MM.1S (cell line): Measurements from ENCODE around the gene DDX27.
"Not testable (repeated sequence)": the region's sequence is repeated elsewhere in the genome, so short reads cannot be mapped to it uniquely, and the experiment has no call there.

ENCODE experiments used
- DNase-seq: peaks from one replicate; pipeline ENCODE4 v3.0.0-alpha.2; 2015
- H2AFZ ChIP-seq: fragments of 300-600 bp; sonication (generic); 2 replicates; pipeline ENCODE4 v1.6.0; 2016; ENCODE audit warnings: antibody characterized with exemption, low read length
- H3F3A ChIP-seq: fragments of 300-600 bp; sonication (generic); 2 replicates; pipeline ENCODE4 v1.6.1; 2016; ENCODE audit warnings: mild to moderate bottlenecking, antibody characterized with exemption, low read length, moderate library complexity, mixed read lengths; ENCODE audit not compliant: insufficient read depth
- H3K27ac ChIP-seq: fragments of 300-600 bp; sonication (generic); 2 replicates; pipeline ENCODE4 v1.5.1; 2016; ENCODE audit warnings: mild to moderate bottlenecking, low read length
- H3K27me3 ChIP-seq: fragments of 300-600 bp; sonication (generic); replicated peaks from 2 replicates; pipeline ENCODE4 v1.6.0; 2016; ENCODE audit warnings: low read length; ENCODE audit not compliant: insufficient read depth
- H3K36me3 ChIP-seq: fragments of 300-600 bp; sonication (generic); replicated peaks from 2 replicates; pipeline ENCODE4 v1.6.1; 2016; ENCODE audit warnings: mild to moderate bottlenecking, low read length, mixed read lengths; ENCODE audit not compliant: insufficient read depth
- H3K4me1 ChIP-seq: fragments of 300-600 bp; sonication (generic); 2 replicates; pipeline ENCODE4 v1.6.1; 2016; ENCODE audit warnings: low read length, mixed read lengths
- H3K4me2 ChIP-seq: fragments of 300-600 bp; sonication (generic); 2 replicates; pipeline ENCODE4 v1.6.0; 2016; ENCODE audit warnings: low read depth, low read length
- H3K4me3 ChIP-seq: fragments of 300-600 bp; sonication (generic); 2 replicates; pipeline ENCODE4 v1.5.1; 2016; ENCODE audit warnings: low read length, mixed read lengths
- H3K79me2 ChIP-seq: fragments of 300-600 bp; sonication (generic); 2 replicates; pipeline ENCODE4 v1.6.1; 2016; ENCODE audit warnings: mixed run types, low read length, mixed read lengths
- H3K9ac ChIP-seq: fragments of 300-600 bp; sonication (generic); 2 replicates; pipeline ENCODE4 v1.6.1; 2016; ENCODE audit warnings: low read length, mixed read lengths
- H3K9me2 ChIP-seq: fragments of 300-600 bp; sonication (generic); replicated peaks from 2 replicates; pipeline ENCODE4 v1.6.1; 2016; ENCODE audit warnings: mild to moderate bottlenecking, low read length, mixed read lengths; ENCODE audit not compliant: insufficient read depth
- H3K9me3 ChIP-seq: fragments of 300-600 bp; sonication (generic); replicated peaks from 2 replicates; pipeline ENCODE4 v1.6.1; 2016; ENCODE audit warnings: mild to moderate bottlenecking, low read length, mixed read lengths; ENCODE audit not compliant: insufficient read depth
- H4K20me1 ChIP-seq: fragments of 300-600 bp; sonication (generic); 2 replicates; pipeline ENCODE4 v1.6.1; 2016; ENCODE audit warnings: mild to moderate bottlenecking, low read length, moderate library complexity, mixed read lengths; ENCODE audit not compliant: insufficient read depth
- CTCF ChIP-seq: fragments of 300-600 bp; sonication (generic); IDR thresholded peaks from 2 replicates; pipeline ENCODE4 v1.5.1; 2016; ENCODE audit warnings: antibody characterized with exemption, low read length, mixed read lengths
- EZH2 ChIP-seq: fragments of 300-600 bp; sonication (generic); optimal IDR thresholded peaks from 2 replicates; pipeline ENCODE3; 2017; ENCODE audit warnings: low read depth, mild to moderate bottlenecking, antibody characterized with exemption, low read length, mixed read lengths
- EZH2phosphoT487 ChIP-seq: fragments of 300-600 bp; sonication (generic); IDR thresholded peaks from 2 replicates; pipeline ENCODE4 v1.6.1; 2018; ENCODE audit warnings: antibody characterized with exemption, low read length

The DDX27 gene

GRCh38 chr20:49179368-49180277, 39.6 kb upstream of the DDX27 start:
- no peak overlapping the region for H3K9ac ChIP-seq
- H3K27ac ChIP-seq = no peak overlapping the region
- no peaks in the 10 kb centered on the region for H3K9me2 ChIP-seq
- no peak for DNase-seq
- no peaks in the 10 kb centered on the region for H3K36me3 ChIP-seq
- H3K4me1 ChIP-seq = 0 out of 2 replicates have a peak, but pooled peaks cover 5% of the 10 kb centered on the region
- TF ChIP-seq CTCF (no peak), EZH2 (no peak), EZH2phosphoT487 (no peak)
- H2AFZ ChIP-seq = no peak overlapping the region
- no peaks in the 10 kb centered on the region for H3K27me3 ChIP-seq
- H3K4me3 ChIP-seq = no peak overlapping the region
- no peaks in the 10 kb centered on the region for H3F3A ChIP-seq
- peaks cover 95% of the 10 kb centered on the region for H3K79me2 ChIP-seq
- H3K4me2 ChIP-seq = no peak overlapping the region
- no peaks in the 10 kb centered on the region for H3K9me3 ChIP-seq
- H4K20me1 ChIP-seq = peaks cover 15% of the 10 kb centered on the region

- TF ChIP-seq EZH2phosphoT487 (no peak), CTCF (no peak), EZH2 (no peak)
- Histone ChIP-seq H3K4me2 (no peak overlapping the region), H3K27me3 (no peaks in the 10 kb centered on the region), H3K9me2 (no peaks in the 10 kb centered on the region), H4K20me1 (peaks cover 15% of the 10 kb centered on the region), H3K9ac (no peak overlapping the region), H3K4me3 (no peak overlapping the region), H3K9me3 (no peaks in the 10 kb centered on the region), H3K27ac (no peak overlapping the region), H3K36me3 (no peaks in the 10 kb centered on the region), H2AFZ (no peak overlapping the region), H3K4me1 (0 out of 2 replicates have a peak, but pooled peaks cover 8% of the 10 kb centered on the region), H3K79me2 (peaks cover 97% of the 10 kb centered on the region), H3F3A (0 out of 2 replicates have a peak, but pooled peaks cover 3% of the 10 kb centered on the region)
- DNase-seq = no peak
These were observed 37.8 kb upstream of the DDX27 start for GRCh38 chr20:49181265-49181877.

GRCh38 chr20:49183444-49183843, 35.8 kb upstream of the DDX27 start:
- Histone ChIP-seq H3K4me1 (0 out of 2 replicates have a peak, but pooled peaks cover 8% of the 10 kb centered on the region), H3K36me3 (no peaks in the 10 kb centered on the region), H3K27ac (no peak overlapping the region), H3K9me3 (no peaks in the 10 kb centered on the region), H3K4me2 (no peak overlapping the region), H3K9ac (no peak overlapping the region), H3K27me3 (no peaks in the 10 kb centered on the region), H4K20me1 (peaks cover 15% of the 10 kb centered on the region), H3K4me3 (no peak overlapping the region), H2AFZ (no peak overlapping the region), H3K79me2 (peaks cover 91% of the 10 kb centered on the region), H3F3A (peaks cover 9% of the 10 kb centered on the region; the same call in 1 of the 2 replicates), H3K9me2 (no peaks in the 10 kb centered on the region)
- TF ChIP-seq EZH2phosphoT487 = no peak
- no peak for TF ChIP-seq CTCF
- no peak for TF ChIP-seq EZH2
- no peak for DNase-seq

- Histone ChIP-seq H3K79me2 (peaks cover 87% of the 10 kb centered on the region), H3F3A (peaks cover 14% of the 10 kb centered on the region), H4K20me1 (peaks cover 15% of the 10 kb centered on the region)
- H2AFZ ChIP-seq, H3K9ac ChIP-seq, H3K4me1 ChIP-seq, DNase-seq, H3K27ac ChIP-seq, H3K4me3 ChIP-seq, H3K36me3 ChIP-seq, H3K9me2 ChIP-seq, H3K27me3 ChIP-seq, H3K9me3 ChIP-seq, H3K4me2 ChIP-seq: not testable (repeated sequence)
These were observed 35.1 kb upstream of the DDX27 start for GRCh38 chr20:49184084-49184501.
